OCI-LY7 (cell line): Measurements from ENCODE around the gene GJC2.
"Not testable (repeated sequence)": the region's sequence is repeated elsewhere in the genome, so short reads cannot be mapped to it uniquely, and the experiment has no call there.

Experiments used
- CTCF ChIP-seq: fragments of 200-600 bp; sonication (generic); conservative IDR thresholded peaks from 2 replicates; pipeline ENCODE4 v1.5.1; 2014; ENCODE audit warnings: mild to moderate bottlenecking, antibody characterized with exemption, low read length, moderate library complexity, mixed read lengths
- EZH2phosphoT487 ChIP-seq: fragments of 200-600 bp; sonication (generic); IDR thresholded peaks from 2 replicates; pipeline ENCODE4 v1.6.1; 2018; ENCODE audit warnings: low read depth, borderline replicate concordance, mild to moderate bottlenecking, mixed run types, antibody characterized with exemption, low read length, moderate library complexity, mixed read lengths

- not testable (repeated sequence) for TF ChIP-seq CTCF, EZH2phosphoT487
Measured at GRCh38 chr1:228111315-228111714, 38.4 kb upstream of the GJC2 start.
